ENCODE measurements around the gene PICALM. TPM values are rescaled to one million over a fixed set of nuclear protein-coding genes. Genes with fewer than 3 reads are reported as not detected.

PICALM gene
- total and polyA plus RNA-seq, 3 donors from 2014 or later = 156 to 237 (median 217) TPM

DNA sequence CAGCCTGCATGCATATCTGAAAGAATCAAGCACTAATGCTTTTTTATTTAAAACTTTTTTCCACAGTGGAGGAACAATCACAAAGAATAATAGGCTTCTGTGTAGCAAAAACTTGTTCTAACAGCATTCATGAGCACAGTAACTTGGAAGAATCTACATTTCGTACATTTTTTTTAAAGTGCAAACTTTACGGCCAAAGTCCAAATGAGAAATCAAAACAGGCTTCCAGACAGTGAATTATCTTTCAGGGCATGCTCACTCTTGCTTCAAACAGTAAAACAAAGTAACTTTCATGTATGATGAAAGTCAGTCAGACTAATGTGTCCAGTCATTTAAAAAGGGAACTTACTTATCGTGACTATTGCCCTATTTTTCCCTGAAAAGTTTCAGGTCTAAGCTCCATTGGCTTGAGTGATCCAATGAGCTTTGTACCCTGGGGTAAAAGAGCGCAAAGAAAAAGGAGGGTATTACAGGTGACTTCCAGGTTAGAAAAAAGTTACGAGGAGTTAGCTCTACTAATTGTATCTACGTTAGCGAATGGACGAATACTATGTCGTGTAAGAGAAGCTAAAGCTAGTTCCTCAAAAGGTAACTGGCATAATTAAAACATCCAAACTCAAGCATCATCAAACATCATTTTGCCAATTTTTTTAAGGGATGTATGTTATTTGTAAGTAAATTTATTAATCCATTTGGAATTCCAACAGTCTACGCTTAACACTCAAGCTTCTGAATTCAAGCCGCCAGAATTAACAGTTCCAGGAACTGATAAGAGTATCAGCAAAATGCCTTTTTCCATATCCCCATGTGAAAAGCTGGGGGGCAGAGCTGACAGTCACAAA lies 1.7 kb downstream of the PICALM start:
- peaks cover 11% of the 10 kb centered on the region for H3K4me1 ChIP-seq
- DNase-seq = no peak

GRCh38 chr11:86066657-86067008 lies 2.3 kb downstream of the PICALM start:
- WGBS, 2 donors = 1 to 2% methylated on average over 5 of the region's 5 CpGs

More for the DNA sequence above, 1.7 kb downstream of the PICALM start:
- Histone ChIP-seq H3K27ac (peak overlapping the region; percentile 95 to 97), H3K36me3 (ENCODE audit: low read depth, missing control alignments) (no peaks in the 10 kb centered on the region), H3K9me3 (no peaks in the 10 kb centered on the region), H3K4me3 (peak overlapping the region; percentile 92 to 95), H3K27me3 (no peaks in the 10 kb centered on the region)
- TF ChIP-seq, protein P1, sequence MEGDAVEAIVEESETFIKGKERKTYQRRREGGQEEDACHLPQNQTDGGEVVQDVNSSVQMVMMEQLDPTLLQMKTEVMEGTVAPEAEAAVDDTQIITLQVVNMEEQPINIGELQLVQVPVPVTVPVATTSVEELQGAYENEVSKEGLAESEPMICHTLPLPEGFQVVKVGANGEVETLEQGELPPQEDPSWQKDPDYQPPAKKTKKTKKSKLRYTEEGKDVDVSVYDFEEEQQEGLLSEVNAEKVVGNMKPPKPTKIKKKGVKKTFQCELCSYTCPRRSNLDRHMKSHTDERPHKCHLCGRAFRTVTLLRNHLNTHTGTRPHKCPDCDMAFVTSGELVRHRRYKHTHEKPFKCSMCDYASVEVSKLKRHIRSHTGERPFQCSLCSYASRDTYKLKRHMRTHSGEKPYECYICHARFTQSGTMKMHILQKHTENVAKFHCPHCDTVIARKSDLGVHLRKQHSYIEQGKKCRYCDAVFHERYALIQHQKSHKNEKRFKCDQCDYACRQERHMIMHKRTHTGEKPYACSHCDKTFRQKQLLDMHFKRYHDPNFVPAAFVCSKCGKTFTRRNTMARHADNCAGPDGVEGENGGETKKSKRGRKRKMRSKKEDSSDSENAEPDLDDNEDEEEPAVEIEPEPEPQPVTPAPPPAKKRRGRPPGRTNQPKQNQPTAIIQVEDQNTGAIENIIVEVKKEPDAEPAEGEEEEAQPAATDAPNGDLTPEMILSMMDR (IDR thresholded peaks at IDR 0.05) = no peak
- TF ChIP-seq POLR2A (IDR thresholded peaks at IDR 0.05) = no peak
- intact Hi-C loops (cut with DNase I; ENCODE audit: low total_unique reads) = no loop called here
- WGBS, 2 donors = 1% methylated on average over 11 of the region's 11 CpGs

GRCh38 chr11:86066033-86066432 lies 2.9 kb downstream of the PICALM start:
- TF ChIP-seq, protein P1 (IDR thresholded peaks at IDR 0.05) = no peak
- DNase-seq = no peak
- H3K27ac ChIP-seq = peak overlapping the region; percentile 95 to 97
- WGBS, 2 donors = 12 to 14% methylated on average over 3 of the region's 3 CpGs
- H3K4me3 ChIP-seq = peak overlapping the region in 1 of 2 donors; percentile 92
- H3K36me3 ChIP-seq (ENCODE audit: low read depth, missing control alignments) = no peaks in the 10 kb centered on the region
- intact Hi-C loops (cut with DNase I; ENCODE audit: low total_unique reads) = no loop called here
- H3K4me1 ChIP-seq = peaks cover 11% of the 10 kb centered on the region
- no peaks in the 10 kb centered on the region for H3K27me3 ChIP-seq
- H3K9me3 ChIP-seq = no peaks in the 10 kb centered on the region

More at GRCh38 chr11:86066657-86067008, 2.3 kb downstream of the PICALM start:
- DNase-seq = no peak
- H3K4me3 ChIP-seq = peak overlapping the region; percentile 92 to 95
- H3K9me3 ChIP-seq = no peaks in the 10 kb centered on the region
- intact Hi-C loops (cut with DNase I; ENCODE audit: low total_unique reads) = no loop called here
- peak overlapping the region; percentile 95 to 97 for H3K27ac ChIP-seq
- TF ChIP-seq, protein P1 (IDR thresholded peaks at IDR 0.05) = no peak
- TF ChIP-seq POLR2A (IDR thresholded peaks at IDR 0.05) = no peak
- no peaks in the 10 kb centered on the region for H3K36me3 ChIP-seq (ENCODE audit: low read depth, missing control alignments)
- no peaks in the 10 kb centered on the region for H3K27me3 ChIP-seq
- H3K4me1 ChIP-seq = peaks cover 11% of the 10 kb centered on the region

GRCh38 chr11:86064220-86064803 lies 4.6 kb downstream of the PICALM start:
- TF ChIP-seq POLR2A (IDR thresholded peaks at IDR 0.05) = no peak
- Histone ChIP-seq H3K4me3 (no peak overlapping the region), H3K27ac (peak overlapping the region in 1 of 2 donors; percentile 97), H3K36me3 (ENCODE audit: low read depth, missing control alignments) (no peaks in the 10 kb centered on the region), H3K9me3 (no peaks in the 10 kb centered on the region), H3K27me3 (no peaks in the 10 kb centered on the region), H3K4me1 (peaks cover 5% of the 10 kb centered on the region)
- WGBS, 2 donors = 60 to 73% methylated on average over 5 of the region's 5 CpGs
- no peak for DNase-seq
- intact Hi-C loops (cut with DNase I; ENCODE audit: low total_unique reads) = no loop called here

DNA sequence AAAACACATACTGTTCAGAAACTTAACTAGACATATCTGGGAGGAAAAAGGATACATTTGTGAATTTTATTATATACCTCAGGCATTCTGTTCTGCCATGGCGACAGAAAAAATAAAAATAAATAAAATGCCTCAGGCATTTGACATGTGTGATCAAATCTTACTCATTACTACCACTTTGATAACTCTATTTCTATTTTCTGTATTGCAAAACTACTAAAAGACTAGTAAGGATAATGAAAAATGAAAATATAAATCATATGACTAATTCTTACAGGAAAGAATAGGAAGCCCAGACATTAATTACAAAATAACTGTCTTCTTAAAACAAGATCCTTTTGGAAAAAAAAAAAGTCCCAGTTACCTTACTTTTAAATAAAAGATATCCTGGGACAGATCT lies 5.3 kb downstream of the PICALM start:
- no peak overlapping the region for H3K4me3 ChIP-seq

More for the DNA sequence above, 5.3 kb downstream of the PICALM start:
- intact Hi-C loops (cut with DNase I; ENCODE audit: low total_unique reads) = no loop called here
- H3K4me1 ChIP-seq = peaks cover 5% of the 10 kb centered on the region
- H3K9me3 ChIP-seq = no peaks in the 10 kb centered on the region
- no peak for TF ChIP-seq POLR2A (IDR thresholded peaks at IDR 0.05)
- TF ChIP-seq, protein P1 (IDR thresholded peaks at IDR 0.05) = no peak
- WGBS, 2 donors = 47 to 53% methylated on average over 1 of the region's 1 CpG
- no peaks in the 10 kb centered on the region for H3K27me3 ChIP-seq
- no peak for DNase-seq
- H3K36me3 ChIP-seq (ENCODE audit: low read depth, missing control alignments) = no peaks in the 10 kb centered on the region
- peak overlapping the region in 1 of 2 donors; percentile 73 for H3K27ac ChIP-seq

All from testis (tissue), 3 donors.